PC-3 (cell line): ENCODE measurements around the gene SBK1. TPM values are rescaled to one million over a fixed set of nuclear protein-coding genes. Genes with fewer than 3 reads are reported as not detected.
A peak's percentile ranks its signal among the peaks of the same experiment; 100 is the strongest.
"Not testable (repeated sequence)": the region's sequence is repeated elsewhere in the genome, so short reads cannot be mapped to it uniquely, and the experiment has no call there.

Source experiments
- ATAC-seq: fragments of 200-7000 bp; cut with Tn5 transposase; 2 replicates; pipeline ENCODE4 v1.9.1; 2020; ENCODE audit warnings: mild to moderate bottlenecking, moderate library complexity
- BruUV-seq: library from RNA; stranded (reverse); fragments of 400-500 nt; replicated peaks from 2 replicates; lab custom pipeline; 2021; lab: Mats Ljungman, UMichigan
- CTCF ChIA-PET: fragments of 300-600 bp; sonication (Branson Sonifier 250); formaldehyde crosslinking; loops from one replicate; lab custom pipeline; 2022; ENCODE audit warnings: antibody characterized with exemption; lab: Charles Lee
- POLR2A ChIA-PET: fragments of 300-600 bp; sonication (Branson Sonifier 250); formaldehyde crosslinking; loops from one replicate; lab custom pipeline; 2022; ENCODE audit warnings: antibody characterized with exemption; ENCODE audit not compliant: unreplicated experiment; lab: Charles Lee
- DNase-seq: peaks from one replicate; pipeline ENCODE4 v3.0.0-alpha.2; 2015
- H2AFZ ChIP-seq: fragments of 300-600 bp; sonication (generic); 2 replicates; pipeline ENCODE4 v1.6.0; 2016; ENCODE audit warnings: antibody characterized with exemption, low read length
- H3F3A ChIP-seq: fragments of 300-600 bp; sonication (generic); one replicate; pipeline ENCODE4 v1.6.0; 2017; ENCODE audit warnings: antibody characterized with exemption, low read length, control low read depth, mild to moderate bottlenecking; ENCODE audit not compliant: unreplicated experiment
- H3K27ac ChIP-seq: fragments of 300-600 bp; sonication (generic); 2 replicates; pipeline ENCODE4 v1.5.1; 2016; ENCODE audit warnings: mild to moderate bottlenecking, low read length
- H3K27me3 ChIP-seq: fragments of 300-600 bp; sonication (generic); 2 replicates; pipeline ENCODE4 v1.6.1; 2016; ENCODE audit warnings: low read length, mixed read lengths
- H3K36me3 ChIP-seq: fragments of 300-600 bp; sonication (generic); 2 replicates; pipeline ENCODE4 v1.6.1; 2016; ENCODE audit warnings: low read depth, mixed run types, low read length, mixed read lengths
- H3K4me1 ChIP-seq: fragments of 300-600 bp; sonication (generic); 2 replicates; pipeline ENCODE4 v1.5.1; 2016; ENCODE audit warnings: low read length; ENCODE audit not compliant: insufficient read depth
- H3K4me2 ChIP-seq: fragments of 300-600 bp; sonication (generic); 2 replicates; pipeline ENCODE4 v1.6.0; 2016; ENCODE audit warnings: low read length
- H3K4me3 ChIP-seq: fragments of 300-600 bp; sonication (generic); 2 replicates; pipeline ENCODE4 v1.5.1; 2016; ENCODE audit warnings: mild to moderate bottlenecking, low read length, mixed read lengths
- H3K79me2 ChIP-seq: fragments of 300-600 bp; sonication (generic); 2 replicates; pipeline ENCODE4 v1.6.1; 2017; ENCODE audit warnings: low read length, mixed read lengths
- H3K9ac ChIP-seq: fragments of 300-600 bp; sonication (generic); 2 replicates; pipeline ENCODE4 v1.6.0; 2016; ENCODE audit warnings: mild to moderate bottlenecking, low read length
- H3K9me2 ChIP-seq: fragments of 300-600 bp; sonication (generic); replicated peaks from 2 replicates; pipeline ENCODE4 v1.6.1; 2016; ENCODE audit warnings: mixed run types, low read length, mixed read lengths
- H3K9me3 ChIP-seq: fragments of 300-600 bp; sonication (generic); 2 replicates; pipeline ENCODE4 v1.6.1; 2016; ENCODE audit warnings: low read length, mixed read lengths
- H4K20me1 ChIP-seq: fragments of 300-600 bp; sonication (generic); 2 replicates; pipeline ENCODE4 v1.6.1; 2016; ENCODE audit warnings: low read length, mixed read lengths
- intact Hi-C: fragments of 100-400 bp; cut with micrococcal nuclease; formaldehyde crosslinking; loops from 2 replicates; pipeline ENCODE4 v1.9.0; 2023
- total RNA-seq: library from RNA; depleted of rRNA; stranded (reverse); fragments of >200 nt; gene quantifications from 2 replicates; pipeline ENCODE4 v1.2.3, GENCODE V29; 2014

Gene SBK1
- total RNA-seq, 1 experiment from 2014 or later, result 0.95 TPM

- DNase-seq (peak; percentile 75), ATAC-seq (peak; percentile 98)
- H4K20me1 ChIP-seq, H3K79me2 ChIP-seq, POLR2A ChIA-PET, H3K27me3 ChIP-seq, H3K4me3 ChIP-seq, H3F3A ChIP-seq, H3K9me2 ChIP-seq, H3K4me1 ChIP-seq, H3K36me3 ChIP-seq, CTCF ChIA-PET, H3K9me3 ChIP-seq, H3K9ac ChIP-seq, H2AFZ ChIP-seq, intact Hi-C loops, H3K4me2 ChIP-seq, BruUV-seq: not testable (repeated sequence)
- H3K27ac ChIP-seq, result peak overlapping the region; percentile 62
Observed at GRCh38 chr16:28336940-28337710, 44.8 kb downstream of the SBK1 start.

GRCh38 chr16:28338230-28338629 lies 45.9 kb downstream of the SBK1 start:
- H3K4me2 ChIP-seq, BruUV-seq, DNase-seq, H3K36me3 ChIP-seq, H4K20me1 ChIP-seq, CTCF ChIA-PET, intact Hi-C loops, H3F3A ChIP-seq, H3K27me3 ChIP-seq, H3K9ac ChIP-seq, POLR2A ChIA-PET, H3K4me3 ChIP-seq, ATAC-seq, H3K27ac ChIP-seq, H3K4me1 ChIP-seq, H3K9me2 ChIP-seq, H2AFZ ChIP-seq, H3K9me3 ChIP-seq, H3K79me2 ChIP-seq: not testable (repeated sequence)

GRCh38 chr16:28362600-28362999 lies 70.3 kb downstream of the SBK1 start:
- BruUV-seq, intact Hi-C loops, H3K4me2 ChIP-seq, H3K4me1 ChIP-seq, H3K9me2 ChIP-seq, H3K27me3 ChIP-seq, DNase-seq, H3K36me3 ChIP-seq, CTCF ChIA-PET, H3K79me2 ChIP-seq, POLR2A ChIA-PET, H2AFZ ChIP-seq, H3K27ac ChIP-seq, H4K20me1 ChIP-seq, H3F3A ChIP-seq, ATAC-seq, H3K9me3 ChIP-seq, H3K4me3 ChIP-seq, H3K9ac ChIP-seq: not testable (repeated sequence)

- intact Hi-C loops, H3K27ac ChIP-seq, H2AFZ ChIP-seq, BruUV-seq, H3K9me2 ChIP-seq, H3K9me3 ChIP-seq, POLR2A ChIA-PET, H3K4me2 ChIP-seq, H3K79me2 ChIP-seq, H3F3A ChIP-seq, H3K4me1 ChIP-seq, H3K27me3 ChIP-seq, DNase-seq, CTCF ChIA-PET, ATAC-seq, H3K36me3 ChIP-seq, H4K20me1 ChIP-seq, H3K4me3 ChIP-seq, H3K9ac ChIP-seq: not testable (repeated sequence)
Observed at GRCh38 chr16:28363408-28363807, 71.1 kb downstream of the SBK1 start, which contains the start of gene NPIPB6. Gene NPIPB6, minus strand, starts transcription at chr16:28363508. Its CDS starts 686 bp downstream, at chr16:28362822.

- CTCF ChIA-PET, intact Hi-C loops, H4K20me1 ChIP-seq, H2AFZ ChIP-seq, DNase-seq, H3K9me3 ChIP-seq, H3K79me2 ChIP-seq, H3K9me2 ChIP-seq, POLR2A ChIA-PET, H3K4me1 ChIP-seq, H3K36me3 ChIP-seq, H3K9ac ChIP-seq, H3K27ac ChIP-seq, H3K4me3 ChIP-seq, H3K4me2 ChIP-seq, H3F3A ChIP-seq, H3K27me3 ChIP-seq, BruUV-seq: not testable (repeated sequence)
- peak; percentile 98 for ATAC-seq
Observed at GRCh38 chr16:28364268-28365173, 72.2 kb downstream of the SBK1 start.

GRCh38 chr16:28367926-28368325 lies 75.6 kb downstream of the SBK1 start:
- H3K4me3 ChIP-seq, H4K20me1 ChIP-seq, H3K4me2 ChIP-seq, H3K9me3 ChIP-seq, H3K36me3 ChIP-seq, CTCF ChIA-PET, BruUV-seq, H3K4me1 ChIP-seq, H3K9me2 ChIP-seq, intact Hi-C loops, H3K27me3 ChIP-seq, H3K9ac ChIP-seq, H3K27ac ChIP-seq, H3F3A ChIP-seq, H2AFZ ChIP-seq, POLR2A ChIA-PET, ATAC-seq, H3K79me2 ChIP-seq, DNase-seq: not testable (repeated sequence)
